AG04449 (cell line): ENCODE data around the gene SYTL2.

Experiments used
- CTCF ChIA-PET: fragments of 350-600 bp; formaldehyde crosslinking; extraction: SDS; loops from one replicate; lab custom pipeline; 2021; ENCODE audit warnings: antibody characterized with exemption; lab: Yijun Ruan, JAX
- POLR2A ChIA-PET: fragments of 400-600, 350-600 bp; formaldehyde crosslinking; extraction: SDS; loops from one replicate; lab custom pipeline; 2020; ENCODE audit warnings: antibody characterized with exemption, inconsistent platforms; lab: Yijun Ruan, JAX
- DNase-seq: peaks from one replicate; pipeline ENCODE4 v3.0.0-alpha.2; 2010; ENCODE audit warnings: low read depth, low spot score
- H3K4me3 ChIP-seq: 2 replicates; pipeline ENCODE4 v1.5.1; 2011; ENCODE audit warnings: low read depth, mild to moderate bottlenecking, control low read depth, low read length
- CTCF ChIP-seq: IDR thresholded peaks from one replicate; pipeline ENCODE4 v1.5.1; 2011; ENCODE audit warnings: mild to moderate bottlenecking, moderate library complexity, low read length, control low read depth, inconsistent platforms; ENCODE audit not compliant: insufficient read depth; ENCODE audit errors: missing control alignments

The SYTL2 gene

GRCh38 chr11:85755701-85756100 lies 55.2 kb downstream of the SYTL2 start:
- ChIA-PET CTCF (no interaction called here), POLR2A (no interaction called here)
- DNase-seq: no peak
- no peak overlapping the region for H3K4me3 ChIP-seq
- no peak for TF ChIP-seq CTCF

- POLR2A ChIA-PET: no interaction called here
- CTCF ChIA-PET: no interaction called here
- TF ChIP-seq CTCF: no peak
- H3K4me3 ChIP-seq: no peak overlapping the region
- no peak for DNase-seq
Measured at GRCh38 chr11:85755285-85755684, 55.7 kb downstream of the SYTL2 start.

GRCh38 chr11:85752890-85753581 lies 57.9 kb downstream of the SYTL2 start:
- no peak for TF ChIP-seq CTCF
- ChIA-PET CTCF (interaction anchor here (0.8 kb wide), 1 partner anchor 27 kb away, joined by 3 read pairs; no protein-coding TSS in a partner anchor), POLR2A (no interaction called here)
- no peak overlapping the region for H3K4me3 ChIP-seq
- DNase-seq: no peak

- H3K4me3 ChIP-seq: no peak overlapping the region
- ChIA-PET POLR2A (no interaction called here), CTCF (no interaction called here)
- TF ChIP-seq CTCF: no peak
- DNase-seq: no peak
Measured at GRCh38 chr11:85752201-85752889, 58.6 kb downstream of the SYTL2 start.

GRCh38 chr11:85751724-85752123 lies 59.2 kb downstream of the SYTL2 start:
- no peak for TF ChIP-seq CTCF
- POLR2A ChIA-PET: no interaction called here
- CTCF ChIA-PET: no interaction called here
- no peak overlapping the region for H3K4me3 ChIP-seq
- no peak for DNase-seq

- H3K4me3 ChIP-seq: no peak overlapping the region
- ChIA-PET POLR2A (no interaction called here), CTCF (no interaction called here)
- TF ChIP-seq CTCF: no peak
- DNase-seq: no peak
Measured at GRCh38 chr11:85750646-85751045, 60.3 kb downstream of the SYTL2 start.
